Mucosa of rectum (tissue), 2 donors: Measurements from ENCODE around the gene SUSD3.

Experiments used
- H3K27ac ChIP-seq, 2 donors: one replicate each; pipeline ENCODE4 v1.7.0; 2013; ENCODE audit warnings: inconsistent platforms in 2 of 2, low read depth in 2 of 2, low read length in 2 of 2
- H3K27me3 ChIP-seq, 2 donors: one replicate each; pipeline ENCODE4 v1.7.0; 2013; ENCODE audit warnings: low read length in 2 of 2; ENCODE audit not compliant: control insufficient read depth in 2 of 2, insufficient read depth in 2 of 2
- H3K36me3 ChIP-seq, 2 donors: one replicate each; pipeline ENCODE4 v1.7.0; 2013; ENCODE audit warnings: low read length in 2 of 2; ENCODE audit not compliant: control insufficient read depth in 2 of 2, insufficient read depth in 2 of 2
- H3K4me1 ChIP-seq, 2 donors: one replicate each; pipeline ENCODE4 v1.7.0; 2013; ENCODE audit warnings: low read length in 2 of 2, mild to moderate bottlenecking in 1 of 2; ENCODE audit not compliant: control insufficient read depth in 2 of 2, insufficient read depth in 2 of 2
- H3K4me3 ChIP-seq, 2 donors: one replicate each; pipeline ENCODE4 v1.7.0; 2013; ENCODE audit warnings: low read length in 2 of 2
- H3K9ac ChIP-seq, 2 donors: one replicate each; pipeline ENCODE4 v1.7.0; 2013; ENCODE audit warnings: low read length in 2 of 2, low read depth in 1 of 2, mild to moderate bottlenecking in 1 of 2
- H3K9me3 ChIP-seq, 2 donors: one replicate each; pipeline ENCODE4 v1.7.0; 2013; ENCODE audit warnings: low read length in 2 of 2; ENCODE audit not compliant: control insufficient read depth in 2 of 2
- donor health status: healthy.
- donor health status: Normal muscosa, but diverticular disease.

SUSD3 gene

DNA sequence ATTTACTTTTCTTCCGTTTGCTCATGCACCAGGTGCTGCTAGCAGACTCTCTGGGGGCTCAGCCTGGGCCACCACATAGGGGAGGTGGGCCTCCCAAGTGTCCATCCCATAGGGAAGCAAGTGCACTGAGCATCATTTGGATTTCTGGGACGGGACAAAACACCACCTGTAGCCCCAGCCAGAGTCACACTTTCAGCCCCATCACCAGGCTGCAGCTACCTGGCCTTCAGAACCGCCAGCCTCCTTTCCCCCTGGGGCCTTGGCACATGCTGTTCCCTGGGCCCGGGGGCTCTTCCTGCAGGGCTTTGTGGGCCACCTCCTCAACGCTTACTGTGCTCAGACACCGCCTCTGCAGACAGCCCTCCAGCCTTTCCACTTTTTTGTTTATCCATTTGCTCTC, 19.6 kb upstream of the SUSD3 start:
- Histone ChIP-seq H3K9me3 (no peaks in the 10 kb centered on the region), H3K4me3 (no peak overlapping the region), H3K9ac (no peak overlapping the region), H3K27me3 (no peaks in the 10 kb centered on the region), H3K36me3 (no peaks in the 10 kb centered on the region), H3K27ac (no peak overlapping the region), H3K4me1 (peaks cover 2% of the 10 kb centered on the region in 2 donors)

GRCh38 chr9:93039456-93039855, 19.0 kb upstream of the SUSD3 start:
- Histone ChIP-seq H3K27ac (no peak overlapping the region), H3K9me3 (no peaks in the 10 kb centered on the region), H3K4me1 (peaks cover 2% of the 10 kb centered on the region in 2 donors), H3K36me3 (no peaks in the 10 kb centered on the region), H3K27me3 (no peaks in the 10 kb centered on the region), H3K4me3 (no peak overlapping the region), H3K9ac (no peak overlapping the region)

DNA sequence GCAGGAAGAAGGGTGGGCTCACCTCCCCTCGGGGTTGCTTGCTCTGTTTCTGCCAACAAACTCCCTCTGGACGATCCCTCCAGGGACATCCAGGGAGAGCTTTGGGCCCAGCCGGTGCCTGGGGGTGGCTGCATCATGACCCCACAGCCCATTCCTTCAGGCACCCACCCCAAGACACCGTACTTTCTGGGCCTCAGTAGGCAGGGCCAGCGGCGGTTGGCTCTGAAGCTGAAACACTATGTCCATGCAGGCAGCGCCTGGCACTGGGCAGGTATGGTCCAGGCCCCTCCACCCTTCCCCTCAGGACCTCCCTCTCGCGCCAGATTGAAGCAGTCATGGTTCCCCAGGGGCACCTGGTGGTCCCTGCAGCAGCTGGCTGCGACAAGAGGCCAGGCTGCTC, 18.5 kb upstream of the SUSD3 start:
- Histone ChIP-seq H3K4me1 (peaks cover 2% of the 10 kb centered on the region in 2 donors), H3K27ac (no peak overlapping the region), H3K9me3 (no peaks in the 10 kb centered on the region), H3K4me3 (no peak overlapping the region), H3K27me3 (no peaks in the 10 kb centered on the region), H3K9ac (no peak overlapping the region), H3K36me3 (no peaks in the 10 kb centered on the region)

DNA sequence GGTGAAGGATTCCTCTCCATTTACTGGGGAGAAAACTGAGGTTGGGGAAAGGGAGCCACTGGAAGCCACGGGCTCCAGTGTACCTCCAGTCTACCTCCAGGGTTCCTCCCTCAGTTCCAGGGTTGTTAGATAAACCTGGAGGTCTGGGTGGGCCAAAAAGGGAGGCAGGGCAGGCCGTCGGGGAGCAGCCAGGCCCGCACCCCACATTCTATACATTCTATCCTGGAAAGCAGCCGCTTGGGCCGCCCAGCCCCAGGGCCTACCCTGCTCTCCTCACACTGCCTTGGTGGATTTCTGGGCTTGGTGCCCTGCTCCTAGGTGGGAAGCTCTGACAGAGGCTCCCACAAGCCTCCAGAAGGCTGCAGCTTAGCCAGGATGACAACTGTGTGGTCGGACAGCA, 18.1 kb upstream of the SUSD3 start:
- Histone ChIP-seq H3K36me3 (no peaks in the 10 kb centered on the region), H3K4me3 (no peak overlapping the region), H3K9ac (no peak overlapping the region), H3K9me3 (no peaks in the 10 kb centered on the region), H3K4me1 (peaks cover 2% of the 10 kb centered on the region in 2 donors), H3K27ac (no peak overlapping the region), H3K27me3 (no peaks in the 10 kb centered on the region)

GRCh38 chr9:93041108-93041802, 17.2 kb upstream of the SUSD3 start:
- H3K4me1 ChIP-seq, result peaks cover 2% of the 10 kb centered on the region in 2 donors
- no peaks in the 10 kb centered on the region for H3K9me3 ChIP-seq
- no peak overlapping the region for H3K4me3 ChIP-seq
- H3K9ac ChIP-seq, result no peak overlapping the region
- H3K27ac ChIP-seq, result no peak overlapping the region
- no peaks in the 10 kb centered on the region for H3K36me3 ChIP-seq
- H3K27me3 ChIP-seq, result no peaks in the 10 kb centered on the region

DNA sequence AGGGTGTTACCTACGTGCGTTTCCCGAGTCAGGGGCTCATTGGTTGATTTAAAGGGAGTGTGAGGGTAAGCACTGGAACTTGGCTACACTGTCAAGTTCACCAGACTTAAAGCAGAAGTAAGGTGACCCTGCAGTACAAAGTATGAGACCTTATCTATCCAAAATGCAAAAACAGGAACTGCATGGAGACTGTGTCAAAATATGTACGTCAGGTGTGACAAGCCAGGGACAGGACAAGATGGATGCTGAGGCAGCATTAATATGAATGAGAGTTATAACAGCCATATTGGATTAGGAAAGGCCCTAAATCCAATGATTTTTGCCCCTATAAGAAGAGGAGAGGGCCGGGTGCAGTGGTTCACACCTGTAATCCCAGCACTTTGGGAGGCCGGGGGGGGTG, 15.4 kb upstream of the SUSD3 start:
- Histone ChIP-seq H3K27ac (no peak overlapping the region), H3K4me3 (no peak overlapping the region), H3K4me1 (peaks cover 0 to 2% of the 10 kb centered on the region in 2 donors)

DNA sequence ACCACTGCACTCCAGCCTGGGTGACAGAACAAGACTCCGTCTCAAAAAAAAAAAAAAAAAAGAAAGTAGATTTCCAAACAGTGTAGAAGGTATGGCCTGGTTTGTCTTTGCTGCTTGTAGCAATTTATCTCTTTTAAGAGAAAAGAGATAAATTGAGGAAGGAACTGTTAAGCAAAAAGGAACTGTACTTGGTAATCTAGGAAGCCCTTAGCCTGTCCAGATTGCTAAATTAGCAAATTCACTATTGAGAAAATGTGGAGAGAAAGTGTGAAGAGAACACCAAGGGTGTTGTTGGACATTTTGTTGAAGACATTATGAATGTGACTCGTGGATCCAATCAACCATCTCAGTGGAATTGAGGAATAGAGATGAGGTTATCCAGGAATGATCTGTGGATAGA, 13.0 kb upstream of the SUSD3 start:
- H3K4me1 ChIP-seq, result no peaks in the 10 kb centered on the region
- no peaks in the 10 kb centered on the region for H3K9me3 ChIP-seq
- no peaks in the 10 kb centered on the region for H3K27me3 ChIP-seq
- no peak overlapping the region for H3K9ac ChIP-seq
- no peak overlapping the region for H3K27ac ChIP-seq
- no peak overlapping the region for H3K4me3 ChIP-seq
- H3K36me3 ChIP-seq, result no peaks in the 10 kb centered on the region

More for the DNA sequence above, 15.4 kb upstream of the SUSD3 start:
- no peaks in the 10 kb centered on the region for H3K36me3 ChIP-seq
- H3K27me3 ChIP-seq, result no peaks in the 10 kb centered on the region
- H3K9me3 ChIP-seq, result no peaks in the 10 kb centered on the region
- H3K9ac ChIP-seq, result no peak overlapping the region

- Histone ChIP-seq H3K4me1 (no peaks in the 10 kb centered on the region), H3K4me3 (no peak overlapping the region), H3K27ac (no peak overlapping the region), H3K9ac (no peak overlapping the region), H3K9me3 (no peaks in the 10 kb centered on the region), H3K36me3 (no peaks in the 10 kb centered on the region), H3K27me3 (no peaks in the 10 kb centered on the region)
Observed at GRCh38 chr9:93048566-93049448, 9.7 kb upstream of the SUSD3 start.

DNA sequence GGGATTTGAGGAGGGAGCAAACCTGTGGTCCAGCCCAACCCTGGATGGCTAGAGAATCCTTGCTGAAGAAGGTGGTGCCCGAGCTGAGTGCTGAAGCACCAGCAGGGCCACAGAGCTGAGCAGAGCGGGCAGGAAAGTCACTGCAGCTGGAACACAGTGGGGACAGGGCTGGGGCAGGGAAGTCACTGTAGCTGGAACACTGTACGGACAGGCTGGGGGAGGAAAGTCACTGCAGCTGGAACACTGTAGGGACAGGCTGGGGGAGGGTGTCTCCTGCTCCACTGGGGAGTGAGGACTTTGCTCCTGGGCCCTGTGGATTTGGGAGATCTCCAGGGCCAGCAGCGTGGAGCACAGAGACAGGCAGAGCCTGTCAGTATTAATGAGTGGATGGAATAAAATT, 9.0 kb upstream of the SUSD3 start:
- no peaks in the 10 kb centered on the region for H3K4me1 ChIP-seq
- no peak overlapping the region for H3K9ac ChIP-seq
- H3K9me3 ChIP-seq, result no peaks in the 10 kb centered on the region
- H3K4me3 ChIP-seq, result no peak overlapping the region
- no peaks in the 10 kb centered on the region for H3K36me3 ChIP-seq
- H3K27me3 ChIP-seq, result no peaks in the 10 kb centered on the region
- H3K27ac ChIP-seq, result no peak overlapping the region

DNA sequence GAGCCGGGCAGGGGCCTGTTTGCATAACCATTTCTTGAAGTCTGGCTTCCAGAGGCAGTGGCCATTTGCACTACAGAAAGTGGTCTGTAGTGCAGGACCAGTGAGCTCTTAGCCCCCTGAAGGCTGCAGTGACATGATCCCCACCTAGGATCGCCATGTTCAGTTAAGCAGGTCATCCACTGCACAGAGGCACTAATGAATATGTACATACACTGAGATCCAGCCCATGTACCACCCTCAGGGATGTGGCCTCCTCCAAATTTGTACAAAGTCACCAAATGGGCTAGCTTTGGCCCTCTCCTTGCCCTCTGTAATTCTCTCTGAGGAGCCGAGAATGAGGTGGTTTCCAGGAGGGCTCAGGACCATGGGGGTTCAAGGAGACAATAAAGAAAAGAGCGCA, 8.3 kb upstream of the SUSD3 start:
- no peak overlapping the region for H3K27ac ChIP-seq
- no peak overlapping the region for H3K4me3 ChIP-seq
- H3K9ac ChIP-seq, result no peak overlapping the region
- H3K4me1 ChIP-seq, result no peaks in the 10 kb centered on the region
- no peaks in the 10 kb centered on the region for H3K9me3 ChIP-seq
- H3K27me3 ChIP-seq, result no peaks in the 10 kb centered on the region
- H3K36me3 ChIP-seq, result no peaks in the 10 kb centered on the region
